Mesendoderm (in vitro differentiated cells): ENCODE measurements around the gene PIGX.

ENCODE experiments used
- DNase-seq: peaks from one replicate; pipeline ENCODE4 v3.0.0; 2013
- H2AK5ac ChIP-seq: 2 replicates; pipeline ENCODE4 v1.6.1; 2013; ENCODE audit warnings: low read length, inconsistent platforms
- H2BK120ac ChIP-seq: 2 replicates; pipeline ENCODE4 v1.6.1; 2013; ENCODE audit warnings: low read depth, mild to moderate bottlenecking, low read length, moderate library complexity, mixed read lengths
- H2BK15ac ChIP-seq: replicated peaks from 2 replicates; pipeline ENCODE4 v1.6.1; 2013; ENCODE audit warnings: low read depth, mild to moderate bottlenecking, moderate library complexity
- H2BK5ac ChIP-seq: 2 replicates; pipeline ENCODE4 v1.6.1; 2013; ENCODE audit warnings: low read length, inconsistent platforms
- H3K18ac ChIP-seq: 2 replicates; pipeline ENCODE4 v1.6.1; 2013; ENCODE audit warnings: mild to moderate bottlenecking, low read length, mixed read lengths
- H3K23ac ChIP-seq: one replicate; pipeline ENCODE4 v1.6.1; 2013; ENCODE audit warnings: low read length
- H3K27ac ChIP-seq: 2 replicates; pipeline ENCODE4 v1.5.1; 2013; ENCODE audit warnings: low read depth, mild to moderate bottlenecking, inconsistent platforms, low read length, moderate library complexity
- H3K27me3 ChIP-seq: 2 replicates; pipeline ENCODE4 v1.6.1; 2013; ENCODE audit warnings: low read length, control low read depth, mild to moderate bottlenecking, inconsistent platforms; ENCODE audit not compliant: insufficient read depth, poor library complexity
- H3K36me3 ChIP-seq: 2 replicates; pipeline ENCODE4 v1.6.1; 2013; ENCODE audit warnings: low read length, inconsistent platforms; ENCODE audit not compliant: control insufficient read depth, insufficient read depth
- H3K4ac ChIP-seq: one replicate; pipeline ENCODE4 v1.6.1; 2013; ENCODE audit warnings: low read depth, mild to moderate bottlenecking, low read length, moderate library complexity
- H3K4me1 ChIP-seq: 2 replicates; pipeline ENCODE4 v1.6.1; 2013; ENCODE audit warnings: low read depth, low read length, inconsistent platforms; ENCODE audit not compliant: control insufficient read depth
- H3K4me2 ChIP-seq: 2 replicates; pipeline ENCODE4 v1.6.1; 2013; ENCODE audit warnings: low read length
- H3K4me3 ChIP-seq: 2 replicates; pipeline ENCODE4 v1.5.1; 2013; ENCODE audit warnings: mild to moderate bottlenecking, low read length
- H3K56ac ChIP-seq: one replicate; pipeline ENCODE4 v1.6.1; 2013; ENCODE audit warnings: low read length
- H3K79me1 ChIP-seq: 2 replicates; pipeline ENCODE4 v1.6.1; 2013; ENCODE audit warnings: low read length, inconsistent platforms
- H3K79me2 ChIP-seq: 2 replicates; pipeline ENCODE4 v1.6.1; 2013; ENCODE audit warnings: mild to moderate bottlenecking, low read length; ENCODE audit not compliant: control insufficient read depth, insufficient read depth
- H3K9ac ChIP-seq: 2 replicates; pipeline ENCODE4 v1.6.1; 2013; ENCODE audit warnings: low read length, inconsistent platforms
- H4K5ac ChIP-seq: one replicate; pipeline ENCODE4 v1.6.1; 2013; ENCODE audit warnings: low read length
- H4K8ac ChIP-seq: one replicate; pipeline ENCODE4 v1.6.1; 2013; ENCODE audit warnings: low read depth, mild to moderate bottlenecking, control low read depth, low read length, moderate library complexity
- WGBS: extraction: QIAGEN DNeasy Blood & Tissue Kit; methylation state at CpG from one replicate; pipeline ENCODE4 v1.1.7; 2013; ENCODE audit warnings: low lambda C conversion rate, missing lambda C conversion rate; ENCODE audit not compliant: insufficient coverage; ENCODE audit errors: extremely low coverage; 5-methylcytosine and 5-hydroxymethylcytosine counted together

Gene PIGX

GRCh38 chr3:196697270-196697669 is 14.9 kb upstream of the PIGX start:
- Histone ChIP-seq H3K18ac (no peak overlapping the region), H3K23ac (no peak overlapping the region), H3K79me1 (no peaks in the 10 kb centered on the region), H3K4me3 (no peak overlapping the region), H3K27me3 (no peaks in the 10 kb centered on the region), H3K79me2 (no peaks in the 10 kb centered on the region), H3K4me1 (no peaks in the 10 kb centered on the region), H3K9ac (no peak overlapping the region), H4K8ac (no peak overlapping the region), H3K27ac (no peak overlapping the region), H3K4ac (no peak overlapping the region), H2BK5ac (no peak overlapping the region), H2BK15ac (no peak overlapping the region), H3K56ac (no peak overlapping the region), H3K36me3 (no peaks in the 10 kb centered on the region), H2AK5ac (no peak overlapping the region), H2BK120ac (no peak overlapping the region), H3K4me2 (no peak overlapping the region), H4K5ac (no peak overlapping the region)
- DNase-seq: no peak
- no CpG with 5 or more reads among the region's 5 CpGs for WGBS

- Histone ChIP-seq H3K56ac (peak overlapping the region; percentile 15), H3K9ac (no peak overlapping the region), H2AK5ac (no peak overlapping the region), H3K27me3 (no peaks in the 10 kb centered on the region), H3K4me3 (no peak overlapping the region), H3K4me1 (no peaks in the 10 kb centered on the region), H3K4me2 (no peak overlapping the region), H2BK15ac (no peak overlapping the region), H3K79me1 (no peaks in the 10 kb centered on the region), H3K18ac (no peak overlapping the region), H3K4ac (no peak overlapping the region), H4K5ac (no peak overlapping the region), H3K27ac (no peak overlapping the region), H2BK120ac (no peak overlapping the region), H3K23ac (no peak overlapping the region), H2BK5ac (no peak overlapping the region), H4K8ac (no peak overlapping the region), H3K36me3 (no peaks in the 10 kb centered on the region), H3K79me2 (no peaks in the 10 kb centered on the region)
- DNase-seq: peak; percentile 51
- no CpG with 5 or more reads among the region's 7 CpGs for WGBS
These were observed 12.4 kb upstream of the PIGX start for GRCh38 chr3:196699749-196700148.

GRCh38 chr3:196700801-196701200 is 11.4 kb upstream of the PIGX start:
- Histone ChIP-seq H4K8ac (no peak overlapping the region), H2AK5ac (no peak overlapping the region), H4K5ac (no peak overlapping the region), H3K18ac (no peak overlapping the region), H3K4me3 (no peak overlapping the region), H3K23ac (no peak overlapping the region), H3K36me3 (no peaks in the 10 kb centered on the region), H3K4me2 (no peak overlapping the region), H2BK15ac (no peak overlapping the region), H3K56ac (no peak overlapping the region), H3K27ac (no peak overlapping the region), H3K4me1 (no peaks in the 10 kb centered on the region), H3K9ac (no peak overlapping the region), H3K79me1 (no peaks in the 10 kb centered on the region), H2BK5ac (no peak overlapping the region), H3K4ac (no peak overlapping the region), H3K79me2 (no peaks in the 10 kb centered on the region), H3K27me3 (no peaks in the 10 kb centered on the region), H2BK120ac (no peak overlapping the region)
- no CpG with 5 or more reads among the region's 4 CpGs for WGBS
- DNase-seq: no peak

- no peak overlapping the region for H2BK5ac ChIP-seq
- DNase-seq: no peak
- no peak overlapping the region for H3K4me2 ChIP-seq
- H2AK5ac ChIP-seq: no peak overlapping the region
- H3K79me1 ChIP-seq: no peaks in the 10 kb centered on the region
- H3K23ac ChIP-seq: no peak overlapping the region
- H4K5ac ChIP-seq: no peak overlapping the region
- no peaks in the 10 kb centered on the region for H3K27me3 ChIP-seq
- H3K27ac ChIP-seq: no peak overlapping the region
- H2BK15ac ChIP-seq: no peak overlapping the region
- no peak overlapping the region for H3K18ac ChIP-seq
- no peaks in the 10 kb centered on the region for H3K4me1 ChIP-seq
- H3K79me2 ChIP-seq: no peaks in the 10 kb centered on the region
- no peak overlapping the region for H3K4me3 ChIP-seq
- H3K4ac ChIP-seq: no peak overlapping the region
- H3K36me3 ChIP-seq: no peaks in the 10 kb centered on the region
- H3K9ac ChIP-seq: no peak overlapping the region
- H3K56ac ChIP-seq: no peak overlapping the region
- no peak overlapping the region for H4K8ac ChIP-seq
- no CpG with 5 or more reads among the region's 5 CpGs for WGBS
- no peak overlapping the region for H2BK120ac ChIP-seq
These were observed 5.8 kb upstream of the PIGX start for GRCh38 chr3:196706327-196706726.

GRCh38 chr3:196706731-196707130 is 5.4 kb upstream of the PIGX start:
- H2BK120ac ChIP-seq: no peak overlapping the region
- no peak overlapping the region for H3K4me2 ChIP-seq
- no peaks in the 10 kb centered on the region for H3K36me3 ChIP-seq
- H3K4ac ChIP-seq: no peak overlapping the region
- no peak overlapping the region for H2BK5ac ChIP-seq
- H3K79me1 ChIP-seq: no peaks in the 10 kb centered on the region
- H4K5ac ChIP-seq: no peak overlapping the region
- H3K23ac ChIP-seq: no peak overlapping the region
- no CpG with 5 or more reads among the region's 4 CpGs for WGBS
- H3K27ac ChIP-seq: no peak overlapping the region
- no peaks in the 10 kb centered on the region for H3K4me1 ChIP-seq
- H4K8ac ChIP-seq: no peak overlapping the region
- H3K27me3 ChIP-seq: no peaks in the 10 kb centered on the region
- H3K56ac ChIP-seq: no peak overlapping the region
- DNase-seq: no peak
- H3K9ac ChIP-seq: no peak overlapping the region
- no peak overlapping the region for H2AK5ac ChIP-seq
- H3K18ac ChIP-seq: no peak overlapping the region
- H2BK15ac ChIP-seq: no peak overlapping the region
- H3K4me3 ChIP-seq: no peak overlapping the region
- H3K79me2 ChIP-seq: no peaks in the 10 kb centered on the region

GRCh38 chr3:196707566-196707965 is 4.6 kb upstream of the PIGX start:
- no peak overlapping the region for H2BK120ac ChIP-seq
- DNase-seq: no peak
- WGBS: 100% methylated on average over 2 of the region's 8 CpGs
- H4K5ac ChIP-seq: no peak overlapping the region
- no peak overlapping the region for H2AK5ac ChIP-seq
- H4K8ac ChIP-seq: no peak overlapping the region
- H3K27me3 ChIP-seq: no peaks in the 10 kb centered on the region
- no peak overlapping the region for H2BK5ac ChIP-seq
- no peak overlapping the region for H3K4me3 ChIP-seq
- H3K79me1 ChIP-seq: no peaks in the 10 kb centered on the region
- no peak overlapping the region for H2BK15ac ChIP-seq
- no peak overlapping the region for H3K27ac ChIP-seq
- H3K18ac ChIP-seq: no peak overlapping the region
- no peaks in the 10 kb centered on the region for H3K36me3 ChIP-seq
- no peak overlapping the region for H3K23ac ChIP-seq
- H3K4me1 ChIP-seq: no peaks in the 10 kb centered on the region
- H3K56ac ChIP-seq: no peak overlapping the region
- H3K9ac ChIP-seq: no peak overlapping the region
- no peaks in the 10 kb centered on the region for H3K79me2 ChIP-seq
- no peak overlapping the region for H3K4me2 ChIP-seq
- no peak overlapping the region for H3K4ac ChIP-seq
